GM23248 (cell line): ENCODE results near the gene IL9R.

Experiments
- EZH2 ChIP-seq: fragments of 200-600 bp; sonication (generic); IDR thresholded peaks from 2 replicates; pipeline ENCODE4 v1.6.1; 2018; ENCODE audit warnings: antibody characterized with exemption, mild to moderate bottlenecking; ENCODE audit not compliant: insufficient read depth, poor library complexity, severe bottlenecking
- EZH2phosphoT487 ChIP-seq: fragments of 200-600 bp; sonication (generic); IDR thresholded peaks from 2 replicates; pipeline ENCODE4 v1.6.1; 2018; ENCODE audit warnings: antibody characterized with exemption, moderate library complexity, mild to moderate bottlenecking, low read depth; ENCODE audit not compliant: insufficient read depth

GRCh38 chrX:155956649-155957048 lies 40.8 kb upstream of the IL9R start:
- TF ChIP-seq EZH2 (no peak), EZH2phosphoT487 (no peak)
